GM13977 (cell line): ENCODE measurements around the gene TMEM198.

Source experiments
- DNase-seq: peaks from one replicate; pipeline ENCODE4 v3.0.0; 2012; ENCODE audit warnings: low spot score
- CTCF ChIP-seq: IDR thresholded peaks from 2 replicates; pipeline ENCODE4 v1.5.1; 2012; ENCODE audit warnings: mild to moderate bottlenecking, control low read depth; ENCODE audit not compliant: insufficient read depth; ENCODE audit errors: extremely low read depth, missing control alignments
- in situ Hi-C: fragments of 300-500 bp; cut with MboI; formaldehyde crosslinking; loops from one replicate; pipeline ENCODE4 v1.12.0; 2022; ENCODE audit warnings: low sequenced_read_pairs, low pct_unique_long_range_greater_than_20kb, mixed read lengths, inconsistent platforms; ENCODE audit not compliant: unreplicated experiment

TMEM198 gene

GRCh38 chr2:219513787-219514186 is 30.0 kb upstream of the TMEM198 start:
- in situ Hi-C loops: no loop called here
- no peak for DNase-seq
- no peak for TF ChIP-seq CTCF

GRCh38 chr2:219514196-219514761 is 29.5 kb upstream of the TMEM198 start, which contains the start of gene ASIC4:
TSS of gene ASIC4 (plus strand) at chr2:219514482. CDS start at chr2:219514725, 243 bp downstream.
- DNase-seq: no peak
- TF ChIP-seq CTCF: no peak
- in situ Hi-C loops: no loop called here

GRCh38 chr2:219514836-219515235 is 29.0 kb upstream of the TMEM198 start:
- DNase-seq: no peak
- no peak for TF ChIP-seq CTCF
- in situ Hi-C loops: no loop called here

GRCh38 chr2:219515874-219516629 is 27.8 kb upstream of the TMEM198 start:
- DNase-seq: no peak
- TF ChIP-seq CTCF: no peak
- in situ Hi-C loops: no loop called here

- in situ Hi-C loops: no loop called here
- DNase-seq: no peak
- no peak for TF ChIP-seq CTCF
These were observed 26.9 kb upstream of the TMEM198 start for GRCh38 chr2:219516888-219517287.

- in situ Hi-C loops: no loop called here
- no peak for DNase-seq
- TF ChIP-seq CTCF: no peak
These were observed 25.7 kb upstream of the TMEM198 start for GRCh38 chr2:219517954-219518778.
